ENCODE data around the gene STARD7.

STARD7 gene

DNA sequence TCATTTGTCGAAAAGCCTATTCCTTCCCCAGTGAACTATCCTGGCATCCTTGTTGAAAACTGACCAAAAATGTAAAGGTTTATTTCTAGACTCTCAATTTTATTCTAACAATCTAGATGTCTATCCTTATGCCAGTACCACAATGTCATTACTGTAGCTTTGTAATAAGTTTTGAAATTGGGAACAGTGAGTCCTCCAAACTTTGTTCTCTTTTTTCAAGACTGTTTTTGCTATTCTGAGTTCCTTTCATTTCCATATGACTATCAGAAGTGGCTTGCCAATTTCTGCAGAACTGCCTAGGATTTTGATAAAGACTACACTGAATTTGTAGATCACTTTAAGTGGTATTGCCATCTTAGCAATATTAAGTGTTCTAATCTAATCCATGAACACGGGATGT, 9.7 kb downstream of the STARD7 start:
- DNase-seq (ENCODE audit: low read depth) = no peak
- TF ChIP-seq, protein P1, sequence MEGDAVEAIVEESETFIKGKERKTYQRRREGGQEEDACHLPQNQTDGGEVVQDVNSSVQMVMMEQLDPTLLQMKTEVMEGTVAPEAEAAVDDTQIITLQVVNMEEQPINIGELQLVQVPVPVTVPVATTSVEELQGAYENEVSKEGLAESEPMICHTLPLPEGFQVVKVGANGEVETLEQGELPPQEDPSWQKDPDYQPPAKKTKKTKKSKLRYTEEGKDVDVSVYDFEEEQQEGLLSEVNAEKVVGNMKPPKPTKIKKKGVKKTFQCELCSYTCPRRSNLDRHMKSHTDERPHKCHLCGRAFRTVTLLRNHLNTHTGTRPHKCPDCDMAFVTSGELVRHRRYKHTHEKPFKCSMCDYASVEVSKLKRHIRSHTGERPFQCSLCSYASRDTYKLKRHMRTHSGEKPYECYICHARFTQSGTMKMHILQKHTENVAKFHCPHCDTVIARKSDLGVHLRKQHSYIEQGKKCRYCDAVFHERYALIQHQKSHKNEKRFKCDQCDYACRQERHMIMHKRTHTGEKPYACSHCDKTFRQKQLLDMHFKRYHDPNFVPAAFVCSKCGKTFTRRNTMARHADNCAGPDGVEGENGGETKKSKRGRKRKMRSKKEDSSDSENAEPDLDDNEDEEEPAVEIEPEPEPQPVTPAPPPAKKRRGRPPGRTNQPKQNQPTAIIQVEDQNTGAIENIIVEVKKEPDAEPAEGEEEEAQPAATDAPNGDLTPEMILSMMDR (IDR thresholded peaks at IDR 0.05; ENCODE audit: low read length, missing control alignments) = no peak
- no peak overlapping the region for H3K4me3 ChIP-seq (replicated peaks; ENCODE audit: low read depth, low read length)

- H3K4me3 ChIP-seq (replicated peaks; ENCODE audit: low read depth, low read length) = no peak overlapping the region
Measured at GRCh38 chr2:96197546-96198255, 10.9 kb downstream of the STARD7 start.

GRCh38 chr2:96195410-96196066, 13.1 kb downstream of the STARD7 start:
- TF ChIP-seq, protein P1 (IDR thresholded peaks at IDR 0.05; ENCODE audit: low read length, missing control alignments) = no peak
- no peak for DNase-seq (ENCODE audit: low read depth)
- H3K4me3 ChIP-seq (replicated peaks; ENCODE audit: low read depth, low read length) = no peak overlapping the region

More at GRCh38 chr2:96197546-96198255, 10.9 kb downstream of the STARD7 start:
- peak; percentile 42 for DNase-seq (ENCODE audit: low read depth)
- TF ChIP-seq, protein P1 (IDR thresholded peaks at IDR 0.05; ENCODE audit: low read length, missing control alignments) = no peak

DNA sequence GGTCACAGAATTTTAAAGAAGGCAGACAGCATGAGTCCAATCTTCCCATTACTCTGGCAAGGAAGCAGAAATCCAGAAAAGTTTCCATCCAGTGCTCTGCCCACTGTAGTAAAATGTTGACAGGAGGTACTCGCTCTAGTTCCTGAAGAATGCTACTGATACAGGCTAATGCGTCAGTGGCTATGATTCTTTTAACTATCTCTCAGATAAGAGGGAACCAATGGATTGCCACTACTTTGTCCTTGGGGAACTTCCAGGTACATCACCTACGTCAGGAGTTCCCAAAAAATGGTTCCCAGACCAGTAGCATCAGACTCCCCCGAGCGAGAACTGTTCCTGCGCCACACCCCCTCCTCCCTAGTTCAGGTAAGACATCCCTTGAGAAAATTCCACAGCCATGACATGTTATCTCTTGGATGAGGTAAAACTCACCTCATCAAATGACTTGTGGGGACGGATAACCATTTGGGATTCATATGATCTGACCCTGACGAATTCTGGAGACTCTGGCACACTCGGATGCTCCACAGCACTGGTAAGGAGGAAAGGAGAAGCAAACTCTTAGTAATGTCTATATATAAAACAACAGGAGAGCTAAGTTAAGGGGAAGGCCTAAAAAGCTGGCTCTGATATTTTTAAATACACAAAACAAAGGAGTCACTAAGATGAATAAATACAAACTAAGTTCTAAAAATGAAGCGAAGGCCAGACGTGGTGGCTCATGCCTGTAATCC, 16.5 kb downstream of the STARD7 start:
- no peak for DNase-seq (ENCODE audit: low read depth)
- TF ChIP-seq, protein P1 (IDR thresholded peaks at IDR 0.05; ENCODE audit: low read length, missing control alignments) = no peak
- H3K4me3 ChIP-seq (replicated peaks; ENCODE audit: low read depth, low read length) = no peak overlapping the region

DNA sequence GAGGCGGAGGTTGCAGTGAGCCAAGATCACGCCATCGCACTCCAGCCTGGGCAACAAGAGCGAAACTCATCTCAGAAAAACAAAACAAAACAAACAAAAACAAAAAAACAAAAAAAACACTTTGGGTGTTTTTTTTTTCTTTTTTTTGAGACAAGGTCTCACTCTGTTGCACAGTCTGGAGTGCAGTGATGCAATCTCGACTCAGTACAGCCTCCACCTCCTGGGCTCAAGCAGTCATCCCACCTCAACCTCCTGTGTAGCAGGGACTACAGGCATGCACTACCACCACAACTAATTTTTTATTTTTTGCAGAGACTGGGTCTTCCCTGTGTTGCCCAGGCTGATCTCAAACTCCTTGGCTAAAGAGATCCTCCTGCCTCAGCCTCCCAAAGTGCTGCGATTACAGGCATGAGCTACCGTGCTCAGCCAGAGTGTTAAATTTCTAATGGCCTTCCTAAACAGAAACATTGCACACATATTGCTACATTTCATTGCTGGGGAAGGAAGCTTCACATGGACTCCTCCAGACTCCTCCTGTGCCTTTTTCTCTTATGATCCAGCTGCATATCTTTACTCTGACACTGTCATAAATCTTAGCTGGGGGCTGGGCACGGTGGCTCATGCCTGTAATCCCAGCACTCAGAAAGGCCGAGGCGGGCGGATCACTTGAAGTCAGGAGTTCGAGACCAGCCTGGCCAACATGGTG, 19.7 kb downstream of the STARD7 start:
- TF ChIP-seq, protein P1 (IDR thresholded peaks at IDR 0.05; ENCODE audit: low read length, missing control alignments) = no peak
- H3K4me3 ChIP-seq (replicated peaks; ENCODE audit: low read depth, low read length) = no peak overlapping the region
- no peak for DNase-seq (ENCODE audit: low read depth)

DNA sequence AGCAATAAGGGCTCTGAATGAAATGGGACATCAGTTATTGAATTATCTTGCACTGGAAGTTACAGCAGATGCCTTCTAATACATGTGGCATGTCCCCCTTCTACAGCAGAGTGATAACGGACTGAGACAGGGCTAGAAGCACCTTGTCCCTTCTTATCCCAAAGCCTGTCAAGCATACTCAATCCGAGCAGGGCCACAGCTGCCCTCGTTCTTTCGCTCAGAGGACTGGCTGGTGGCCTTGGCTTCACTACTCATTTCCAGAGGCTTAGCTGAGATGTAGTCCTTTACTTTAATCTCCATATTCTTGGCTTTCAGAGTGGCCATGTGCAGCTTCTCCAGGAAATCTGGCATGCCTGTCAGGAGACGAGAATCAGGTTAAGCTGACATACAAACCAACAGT, 22.1 kb downstream of the STARD7 start:
- TF ChIP-seq, protein P1 (IDR thresholded peaks at IDR 0.05; ENCODE audit: low read length, missing control alignments) = no peak
- H3K4me3 ChIP-seq (replicated peaks; ENCODE audit: low read depth, low read length) = no peak overlapping the region
- no peak for DNase-seq (ENCODE audit: low read depth)
